ENCODE measurements around the gene CFAP61. TPM values are rescaled to one million over a fixed set of nuclear protein-coding genes. Genes with fewer than 3 reads are reported as not detected.
"Not testable (repeated sequence)": the region's sequence is repeated elsewhere in the genome, so short reads cannot be mapped to it uniquely, and the experiment has no call there.

The CFAP61 gene
- total RNA-seq = 36.9 TPM
- long read RNA-seq, partial matches to known transcripts = 12 of 27 reads
- long read RNA-seq, other reads (novel, unspliced or antisense) = 15 of 27 reads

- ATAC-seq (ENCODE audit: poor library complexity) (peak; percentile 100), DNase-seq (peak; percentile 98)
- intact Hi-C loops (cut with DNase I) = no loop called here
Observed at GRCh38 chr20:20052074-20052970, at the start of gene CFAP61, which contains the start of gene CRNKL1. Gene CFAP61 (plus strand): TSS chr20:20052532. CDS start chr20:20056654, 4,122 bp downstream. Gene CRNKL1 (minus strand): TSS chr20:20052466. CDS start chr20:20052342, 124 bp downstream.

DNA sequence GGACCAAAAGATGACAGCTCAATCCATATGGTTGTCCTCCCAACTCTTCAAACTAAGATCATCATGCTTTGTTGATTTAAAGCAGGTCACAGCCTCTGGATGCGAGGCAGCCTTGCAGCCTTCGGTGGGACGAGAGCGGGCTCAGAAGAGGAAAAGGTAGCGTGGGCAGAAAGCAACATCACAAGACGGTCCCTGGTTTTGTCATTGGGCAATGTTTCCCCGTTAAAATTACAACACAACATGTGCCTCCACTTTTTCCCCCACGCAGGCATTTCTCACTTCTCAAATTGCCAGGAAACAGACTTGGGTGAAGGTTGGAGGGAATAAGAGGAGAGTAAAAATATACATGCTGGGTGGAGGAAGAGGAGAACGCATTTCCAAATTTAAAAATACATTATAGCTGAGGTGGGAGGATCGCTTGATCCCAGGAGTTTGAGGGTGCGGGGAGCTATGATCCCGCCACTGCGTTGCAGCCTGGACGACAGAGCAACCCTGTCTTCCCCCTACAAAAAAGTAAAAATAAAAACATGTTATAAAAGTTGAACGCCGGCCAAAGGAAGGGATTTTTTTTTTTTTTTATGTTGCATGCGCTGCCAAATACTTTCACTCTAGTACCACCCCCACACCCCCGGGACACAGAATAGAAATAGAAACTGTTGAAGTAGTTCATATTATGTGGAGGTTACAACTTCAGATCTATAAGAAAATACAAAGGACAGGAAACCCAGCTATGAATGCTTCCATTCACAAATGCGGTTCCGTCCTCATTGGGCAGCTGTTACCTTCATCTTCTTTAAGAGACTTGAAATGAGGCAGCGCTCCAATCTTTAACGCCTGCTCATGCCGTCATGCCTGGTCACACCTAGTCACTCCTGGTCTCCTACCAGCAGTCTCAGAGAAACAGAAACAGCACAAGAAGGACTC is 49.0 kb upstream of the CFAP61 start:
- intact Hi-C loops (cut with DNase I) = no loop called here
- no peak for DNase-seq
- ATAC-seq (ENCODE audit: poor library complexity) = peak; percentile 62

GRCh38 chr20:20003955-20004322 is 48.4 kb upstream of the CFAP61 start:
- ATAC-seq (ENCODE audit: poor library complexity); DNase-seq; intact Hi-C loops (cut with DNase I): not testable (repeated sequence)

DNA sequence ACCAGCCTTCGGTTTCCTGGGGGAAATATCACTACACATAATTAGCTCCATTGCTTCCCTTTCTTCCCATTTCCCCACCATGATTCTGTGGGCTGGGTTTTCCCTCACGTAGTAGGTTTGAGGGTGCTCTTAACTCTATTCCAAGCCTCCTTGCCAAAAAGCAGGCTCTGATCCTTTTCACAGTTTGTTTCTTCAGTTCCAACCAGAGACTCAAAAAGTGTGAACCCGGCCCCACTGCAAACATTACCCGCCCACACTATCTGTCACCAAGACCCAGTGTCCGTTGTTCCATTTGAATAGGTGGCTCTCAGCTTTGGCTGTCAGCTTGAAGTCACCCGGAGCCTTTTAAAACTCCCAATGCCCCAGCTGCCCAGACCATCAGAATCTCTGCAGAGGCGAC is 47.0 kb upstream of the CFAP61 start:
- no peak for DNase-seq
- intact Hi-C loops (cut with DNase I) = no loop called here
- ATAC-seq (ENCODE audit: poor library complexity) = no peak

DNA sequence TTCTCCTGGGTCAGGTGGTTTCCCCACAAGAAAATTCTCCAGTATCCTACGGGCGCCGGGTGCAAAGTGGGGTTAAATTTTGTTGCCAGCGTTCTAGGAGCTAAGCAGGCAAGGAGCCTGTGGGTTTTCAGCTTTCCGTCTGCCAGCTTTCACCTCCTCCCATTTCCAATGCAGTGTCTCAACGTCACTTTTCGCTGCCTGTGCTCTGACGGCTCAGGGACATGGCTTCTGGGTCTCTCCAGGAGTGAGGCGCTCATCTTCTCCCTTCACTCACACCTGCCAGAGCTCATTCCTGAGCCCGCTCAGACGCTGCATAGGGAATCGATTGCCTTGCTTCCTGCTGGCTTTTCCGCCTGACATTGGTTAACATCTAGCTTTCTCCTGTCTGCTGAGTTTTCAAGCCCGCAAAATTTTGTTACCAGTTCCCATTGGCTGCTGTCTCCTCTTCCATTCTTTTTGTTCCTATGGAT is 42.5 kb upstream of the CFAP61 start:
- ATAC-seq (ENCODE audit: poor library complexity) (no peak), DNase-seq (no peak)
- intact Hi-C loops (cut with DNase I) = no loop called here

DNA sequence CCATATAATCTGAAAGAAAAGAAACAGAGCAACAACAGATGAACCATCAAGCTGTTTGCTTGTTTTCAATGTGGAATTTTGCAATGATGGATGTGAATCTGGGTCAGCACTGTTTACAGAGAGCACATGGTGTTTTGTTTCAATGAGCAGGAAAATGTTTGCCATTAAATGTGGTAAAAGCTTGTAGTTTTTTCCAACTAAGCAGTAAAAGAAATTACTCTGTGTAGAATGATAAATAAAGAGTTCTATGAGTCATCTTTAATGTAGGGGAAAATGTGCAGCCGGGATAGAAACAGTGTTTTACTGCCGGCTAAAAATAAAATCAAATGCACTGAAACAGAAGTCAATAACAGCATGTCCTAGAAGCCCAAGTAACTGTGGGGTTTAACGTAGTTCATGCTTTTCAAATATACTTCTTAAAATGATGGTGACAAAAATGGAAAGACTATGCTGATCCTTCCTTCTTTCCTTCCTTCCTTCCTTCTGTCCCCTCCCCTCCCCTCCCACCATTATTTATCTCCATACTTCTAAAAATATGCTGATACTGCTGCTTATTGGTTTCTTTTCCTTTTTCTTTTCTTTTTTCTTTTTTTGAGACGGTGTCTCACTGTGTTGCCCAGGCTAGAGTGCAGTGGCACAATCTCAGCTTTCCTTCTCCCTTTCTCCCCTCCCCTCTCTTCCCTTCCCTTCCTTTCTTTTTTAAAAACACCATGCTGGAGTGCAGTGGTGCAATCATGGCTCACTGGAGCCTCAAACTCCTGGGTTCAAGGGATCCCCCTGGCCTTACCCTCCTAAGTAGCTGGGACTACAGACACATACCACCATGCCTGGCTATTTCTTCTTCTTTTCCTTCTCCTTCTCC is 41.5 kb upstream of the CFAP61 start:
- DNase-seq (no peak), ATAC-seq (ENCODE audit: poor library complexity) (peak; percentile 45)
- intact Hi-C loops (cut with DNase I) = no loop called here

DNA sequence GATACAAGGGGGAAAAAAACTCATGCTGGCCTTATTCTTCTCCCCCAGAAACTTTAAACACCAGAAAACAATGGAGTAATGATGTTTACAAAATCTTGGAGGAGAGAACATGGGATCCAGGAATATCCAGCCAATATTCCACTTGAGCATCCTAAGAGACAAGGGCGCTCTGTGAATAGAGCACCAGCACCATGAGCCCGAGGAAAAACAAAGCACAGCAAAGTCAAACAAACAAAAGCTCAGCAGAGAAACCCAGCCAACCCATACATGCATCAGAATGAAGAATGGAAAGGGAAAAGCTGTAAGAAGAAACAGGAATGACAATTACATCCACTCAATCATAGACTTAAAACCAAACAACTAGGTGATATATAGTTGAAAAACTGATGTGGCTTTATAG is 39.8 kb upstream of the CFAP61 start:
- ATAC-seq (ENCODE audit: poor library complexity) = no peak
- intact Hi-C loops (cut with DNase I) = no loop called here
- DNase-seq = no peak

GRCh38 chr20:20014659-20015058 is 37.7 kb upstream of the CFAP61 start:
- ATAC-seq (ENCODE audit: poor library complexity) = no peak
- intact Hi-C loops (cut with DNase I) = no loop called here
- no peak for DNase-seq

- DNase-seq = peak; percentile 96
- ATAC-seq (ENCODE audit: poor library complexity) = peak; percentile 100
- intact Hi-C loops (cut with DNase I) = no loop called here
Observed at GRCh38 chr20:20017001-20017843, 35.1 kb upstream of the CFAP61 start, which contains the start of gene NAA20. Gene NAA20 (plus strand): TSS chr20:20017362. CDS start chr20:20017397, 35 bp downstream.

- DNase-seq (no peak), ATAC-seq (ENCODE audit: poor library complexity) (peak; percentile 1)
- intact Hi-C loops (cut with DNase I) = no loop called here
Observed at GRCh38 chr20:20017844-20018185, 34.5 kb upstream of the CFAP61 start.

GRCh38 chr20:20018366-20018765 is 34.0 kb upstream of the CFAP61 start:
- no peak for DNase-seq
- no peak for ATAC-seq (ENCODE audit: poor library complexity)
- intact Hi-C loops (cut with DNase I) = no loop called here

DNA sequence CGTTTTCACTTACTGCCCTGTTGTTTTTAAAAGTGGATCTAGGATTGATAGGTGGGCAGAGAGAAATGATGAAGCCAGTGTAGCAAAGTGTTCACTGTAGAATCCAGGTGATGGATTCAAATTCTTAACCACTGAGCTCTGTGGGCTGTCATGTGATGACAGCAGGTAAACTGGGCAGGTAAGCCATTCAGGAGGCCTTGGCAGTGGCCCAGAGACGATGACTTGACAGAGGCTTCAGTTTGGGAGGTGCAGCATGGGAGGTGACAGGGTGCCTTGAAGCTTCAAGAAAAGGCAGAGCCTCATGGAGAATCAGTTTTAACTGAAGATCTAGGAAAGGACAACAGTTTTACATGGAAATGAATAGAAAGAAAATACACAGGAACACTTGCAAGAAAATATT is 33.2 kb upstream of the CFAP61 start:
- intact Hi-C loops (cut with DNase I) = no loop called here
- no peak for ATAC-seq (ENCODE audit: poor library complexity)
- DNase-seq = no peak

GRCh38 chr20:20020908-20021307 is 31.4 kb upstream of the CFAP61 start:
- DNase-seq (no peak), ATAC-seq (ENCODE audit: poor library complexity) (no peak)
- intact Hi-C loops (cut with DNase I) = no loop called here

DNA sequence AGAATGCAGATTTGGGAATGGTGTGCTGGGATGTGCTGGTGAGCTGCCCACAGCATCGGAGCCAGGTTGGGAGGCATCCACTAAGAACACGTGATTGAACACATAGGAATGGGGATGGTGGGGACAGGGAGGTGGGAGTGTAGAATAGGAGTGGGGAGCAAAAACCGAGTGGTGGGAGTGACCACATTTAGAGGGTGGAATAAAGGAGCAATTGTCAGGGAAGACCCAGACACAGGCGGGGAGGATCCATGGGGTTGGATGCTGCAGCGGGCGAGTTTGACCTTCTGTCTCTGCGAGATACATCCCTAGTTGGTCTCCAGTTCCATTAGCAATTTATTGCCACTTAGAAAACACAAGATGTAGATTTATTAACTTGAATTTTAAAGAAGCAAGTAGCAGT is 30.5 kb upstream of the CFAP61 start:
- no peak for ATAC-seq (ENCODE audit: poor library complexity)
- no peak for DNase-seq
- intact Hi-C loops (cut with DNase I) = no loop called here

- ATAC-seq (ENCODE audit: poor library complexity) (no peak), DNase-seq (no peak)
- intact Hi-C loops (cut with DNase I) = no loop called here
Observed at GRCh38 chr20:20022498-20022897, 29.8 kb upstream of the CFAP61 start.

DNA sequence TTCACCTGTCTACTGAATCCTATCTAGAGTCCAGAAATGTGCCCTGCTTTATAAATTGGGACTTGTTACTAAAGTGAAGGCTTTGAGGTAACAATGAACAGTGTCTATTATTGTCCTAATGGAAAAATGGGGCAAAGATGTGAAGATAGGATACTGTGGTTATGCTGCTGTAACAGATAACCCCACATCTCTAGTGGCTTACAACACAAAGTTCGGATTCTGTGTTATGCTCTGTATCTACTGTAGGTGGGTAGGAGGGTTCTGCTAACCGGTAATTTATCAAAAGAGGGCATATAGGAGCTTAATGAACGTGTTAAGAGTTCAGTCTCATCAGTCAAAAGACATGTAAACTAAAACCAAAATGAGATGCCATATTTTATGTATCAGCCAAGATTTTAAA is 28.9 kb upstream of the CFAP61 start:
- ATAC-seq (ENCODE audit: poor library complexity) = no peak
- intact Hi-C loops (cut with DNase I) = no loop called here
- DNase-seq = no peak

GRCh38 chr20:20024942-20025341 is 27.4 kb upstream of the CFAP61 start:
- intact Hi-C loops (cut with DNase I) = no loop called here
- no peak for DNase-seq
- ATAC-seq (ENCODE audit: poor library complexity) = no peak

DNA sequence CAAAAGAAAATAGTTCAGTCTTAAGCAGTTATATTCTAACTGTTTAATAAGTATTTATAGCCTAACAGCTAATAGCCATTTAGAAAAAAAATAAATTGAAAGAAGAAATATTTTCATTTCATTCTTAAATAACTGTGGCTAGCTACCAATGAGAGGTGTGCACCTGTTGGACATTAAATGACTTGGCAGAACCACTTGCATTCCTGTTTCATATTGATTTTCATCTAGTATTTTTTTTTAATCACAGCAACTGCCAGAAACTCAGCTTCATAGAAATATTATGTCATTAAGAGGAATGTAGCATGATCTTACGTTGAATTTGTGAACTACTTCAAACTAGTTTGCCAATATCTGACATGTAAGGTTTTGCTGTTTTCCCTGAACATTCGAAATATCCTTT is 25.0 kb upstream of the CFAP61 start:
- ATAC-seq (ENCODE audit: poor library complexity) (no peak), DNase-seq (no peak)
- intact Hi-C loops (cut with DNase I) = no loop called here

Data from Right ventricle myocardium superior (tissue), 1 donor.